COLO668 (cell line): ENCODE measurements around the gene DRC7.

Experiments used
- DNase-seq: peaks from one replicate; lab custom pipeline; 2025; ENCODE audit not compliant: unreplicated experiment; lab: John Stamatoyannopoulos, UW

The DRC7 gene

GRCh38 chr16:57781349-57781740, 86.7 kb downstream of the DRC7 start:
- DNase-seq: no peak
